Endothelial cell of umbilical vein (primary cell): ENCODE results near the gene RWDD1.

Experiments
- POLR2A ChIP-seq: IDR thresholded peaks from 2 replicates; pipeline ENCODE4 v1.6.1; 2012; ENCODE audit warnings: low read depth, mild to moderate bottlenecking, control low read depth, low read length
- TF ChIP-seq, protein P1 (sequence below), 2 donors: IDR thresholded peaks; 1 replicate in 1 of 2; 2 replicates in 1 of 2; pipeline ENCODE4 v1.5.1; 2011; ENCODE audit warnings: low read length in 2 of 2, mild to moderate bottlenecking in 2 of 2, moderate library complexity in 2 of 2, control low read depth in 1 of 2, inconsistent platforms in 1 of 2, low read depth in 1 of 2; ENCODE audit not compliant: insufficient read depth in 1 of 2; ENCODE audit errors: extremely low read depth in 1 of 2

DNA sequence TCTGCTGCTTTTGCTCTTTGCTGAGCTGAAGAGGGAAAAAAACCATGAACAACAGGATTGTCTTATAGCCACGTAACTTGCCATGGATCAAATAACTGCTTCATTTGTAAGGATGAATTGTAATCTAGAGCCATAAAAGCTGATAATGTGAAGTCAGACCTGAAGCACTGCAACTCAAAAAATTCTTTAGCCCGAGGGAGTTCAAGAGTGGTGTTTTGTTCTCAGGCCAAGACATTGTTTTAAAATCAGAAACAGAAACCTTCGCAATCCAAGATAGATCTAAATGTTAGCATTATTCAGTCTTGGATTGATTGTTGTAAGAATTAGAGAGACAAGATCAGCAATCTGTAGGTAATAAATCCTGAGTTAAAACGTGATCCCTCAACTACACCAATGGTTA, 25.7 kb upstream of the RWDD1 start, which contains the start of gene TRAPPC3L:
- TF ChIP-seq, protein P1, sequence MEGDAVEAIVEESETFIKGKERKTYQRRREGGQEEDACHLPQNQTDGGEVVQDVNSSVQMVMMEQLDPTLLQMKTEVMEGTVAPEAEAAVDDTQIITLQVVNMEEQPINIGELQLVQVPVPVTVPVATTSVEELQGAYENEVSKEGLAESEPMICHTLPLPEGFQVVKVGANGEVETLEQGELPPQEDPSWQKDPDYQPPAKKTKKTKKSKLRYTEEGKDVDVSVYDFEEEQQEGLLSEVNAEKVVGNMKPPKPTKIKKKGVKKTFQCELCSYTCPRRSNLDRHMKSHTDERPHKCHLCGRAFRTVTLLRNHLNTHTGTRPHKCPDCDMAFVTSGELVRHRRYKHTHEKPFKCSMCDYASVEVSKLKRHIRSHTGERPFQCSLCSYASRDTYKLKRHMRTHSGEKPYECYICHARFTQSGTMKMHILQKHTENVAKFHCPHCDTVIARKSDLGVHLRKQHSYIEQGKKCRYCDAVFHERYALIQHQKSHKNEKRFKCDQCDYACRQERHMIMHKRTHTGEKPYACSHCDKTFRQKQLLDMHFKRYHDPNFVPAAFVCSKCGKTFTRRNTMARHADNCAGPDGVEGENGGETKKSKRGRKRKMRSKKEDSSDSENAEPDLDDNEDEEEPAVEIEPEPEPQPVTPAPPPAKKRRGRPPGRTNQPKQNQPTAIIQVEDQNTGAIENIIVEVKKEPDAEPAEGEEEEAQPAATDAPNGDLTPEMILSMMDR (IDR thresholded peaks at IDR 0.05; ENCODE audit: extremely low read depth in 1 of 2, insufficient read depth in 1 of 2, low read depth in 1 of 2, low read length in 2 of 2), result no peak
- TF ChIP-seq POLR2A, result no peak
